Measurements from ENCODE around the gene MRFAP1L1.
"Not testable (repeated sequence)": the region's sequence is repeated elsewhere in the genome, so short reads cannot be mapped to it uniquely, and the experiment has no call there.

MRFAP1L1 gene

GRCh38 chr4:6686104-6686787 lies 23.4 kb downstream of the MRFAP1L1 start:
- DNase-seq: no peak

- DNase-seq: no peak
These were observed 25.0 kb downstream of the MRFAP1L1 start for GRCh38 chr4:6684656-6685055.

- DNase-seq: no peak
These were observed 26.6 kb downstream of the MRFAP1L1 start for GRCh38 chr4:6682862-6683590.

- DNase-seq: no peak
These were observed 28.5 kb downstream of the MRFAP1L1 start for GRCh38 chr4:6681191-6681590.

GRCh38 chr4:6680372-6681034 lies 29.2 kb downstream of the MRFAP1L1 start:
- no peak for DNase-seq

- no peak for DNase-seq
These were observed 32.7 kb downstream of the MRFAP1L1 start for GRCh38 chr4:6676722-6677558.

GRCh38 chr4:6674500-6675149 lies 35.0 kb downstream of the MRFAP1L1 start:
- DNase-seq: peak; percentile 64

GRCh38 chr4:6673660-6674499 lies 35.8 kb downstream of the MRFAP1L1 start:
- DNase-seq: peak; percentile 88

- DNase-seq: peak; percentile 37
These were observed 36.4 kb downstream of the MRFAP1L1 start for GRCh38 chr4:6673191-6673659.

GRCh38 chr4:6672541-6673190 lies 37.0 kb downstream of the MRFAP1L1 start:
- not testable (repeated sequence) for DNase-seq

- DNase-seq: no peak
These were observed 37.5 kb downstream of the MRFAP1L1 start for GRCh38 chr4:6672131-6672530.

- no peak for DNase-seq
These were observed 38.0 kb downstream of the MRFAP1L1 start for GRCh38 chr4:6671648-6672047.

- no peak for DNase-seq
These were observed 41.3 kb downstream of the MRFAP1L1 start for GRCh38 chr4:6668391-6668790.

GRCh38 chr4:6665320-6665654 lies 44.4 kb downstream of the MRFAP1L1 start:
- no peak for DNase-seq

- DNase-seq: no peak
These were observed 45.9 kb downstream of the MRFAP1L1 start for GRCh38 chr4:6663596-6664393.

- no peak for DNase-seq
These were observed 47.1 kb downstream of the MRFAP1L1 start for GRCh38 chr4:6662591-6662990.

GRCh38 chr4:6660430-6660829 lies 49.2 kb downstream of the MRFAP1L1 start:
- DNase-seq: no peak

- no peak for DNase-seq
These were observed 49.8 kb downstream of the MRFAP1L1 start for GRCh38 chr4:6659897-6660296.

GRCh38 chr4:6658597-6659075 lies 51.0 kb downstream of the MRFAP1L1 start:
- peak; percentile 59 for DNase-seq

- DNase-seq: no peak
These were observed 51.5 kb downstream of the MRFAP1L1 start for GRCh38 chr4:6658209-6658595.

Measured in activated CD8-positive, alpha-beta memory T cell treated with anti-CD3 and anti-CD28 coated beads, Interleukin-2, amount 50 U/mL, for 4 hours (primary cell).